HEK293 (cell line): ENCODE results near the gene SP7.

Experiments used
- CTCF ChIA-PET: fragments of 350-600 bp; formaldehyde crosslinking; extraction: SDS; loops from one replicate; lab custom pipeline; 2021; ENCODE audit warnings: antibody characterized with exemption; lab: Yijun Ruan, JAX
- POLR2A ChIA-PET: fragments of 300-600 bp; formaldehyde crosslinking; extraction: SDS; loops from one replicate; lab custom pipeline; 2020; ENCODE audit warnings: antibody characterized with exemption, inconsistent platforms; lab: Yijun Ruan, JAX
- H3K27ac ChIP-seq: fragments of 200-500 bp; sonication (Bioruptor generic); 2 replicates; pipeline ENCODE4 v1.5.1; 2014; ENCODE audit warnings: low read depth, low read length, control low read depth, inconsistent platforms; ENCODE audit errors: extremely low read depth
- H3K36me3 ChIP-seq, 2 experiments: fragments of 200-500 bp in 1 of 2; sonication (Bioruptor generic) in 1 of 2; 1 replicate in 1 of 2; 2 replicates in 1 of 2; pipeline ENCODE4 v1.5.1; 2014 to 2017; ENCODE audit warnings: inconsistent platforms in 2 of 2, low read length in 2 of 2; ENCODE audit not compliant: control insufficient read depth in 2 of 2, insufficient read depth in 1 of 2
- H3K4me1 ChIP-seq: fragments of 200-500 bp; sonication (Bioruptor generic); 2 replicates; pipeline ENCODE4 v1.5.1; 2014; ENCODE audit warnings: mild to moderate bottlenecking, low read length, inconsistent platforms; ENCODE audit not compliant: control insufficient read depth, insufficient read depth
- H3K4me3 ChIP-seq: 2 replicates; pipeline ENCODE4 v1.5.1; 2011; ENCODE audit warnings: low read depth, mild to moderate bottlenecking, control low read depth, low read length, moderate library complexity
- H3K9me3 ChIP-seq: fragments of 200-500 bp; sonication (Bioruptor generic); 2 replicates; pipeline ENCODE4 v1.5.1; 2014; ENCODE audit warnings: low read depth, low read length, inconsistent platforms; ENCODE audit not compliant: control insufficient read depth, insufficient read depth
- EGR2 ChIP-seq: fragments of 450-650 bp; formaldehyde crosslinking; IDR thresholded peaks from 2 replicates; pipeline ENCODE4 v1.5.1; 2016; ENCODE audit warnings: low read depth, missing biosample characterization, missing genetic modification characterization
- OVOL3 ChIP-seq: fragments of 450-650 bp; formaldehyde crosslinking; IDR thresholded peaks from 2 replicates; pipeline ENCODE4 v1.5.1; 2016; ENCODE audit warnings: missing biosample characterization, missing genetic modification characterization
- ZBTB48 ChIP-seq: fragments of 450-650 bp; formaldehyde crosslinking; IDR thresholded peaks from 2 replicates; pipeline ENCODE4 v1.5.1; 2016; ENCODE audit warnings: missing biosample characterization, missing genetic modification characterization
- ZBTB8A ChIP-seq: fragments of 450-650 bp; formaldehyde crosslinking; IDR thresholded peaks from 2 replicates; pipeline ENCODE4 v1.5.1; 2016; ENCODE audit warnings: missing biosample characterization, missing genetic modification characterization
- ZIC2 ChIP-seq: fragments of 450-650 bp; formaldehyde crosslinking; IDR thresholded peaks from 2 replicates; pipeline ENCODE4 v1.5.1; 2016; ENCODE audit warnings: missing biosample characterization, missing genetic modification characterization
- ZNF221 ChIP-seq: fragments of 450-650 bp; formaldehyde crosslinking; IDR thresholded peaks from 2 replicates; pipeline ENCODE4 v1.5.1; 2017; ENCODE audit warnings: missing biosample characterization, missing genetic modification characterization, borderline replicate concordance
- ZNF341 ChIP-seq: fragments of 450-650 bp; formaldehyde crosslinking; IDR thresholded peaks from 2 replicates; pipeline ENCODE4; 2016; ENCODE audit warnings: low read depth, missing biosample characterization, missing genetic modification characterization
- ZNF366 ChIP-seq: fragments of 450-650 bp; formaldehyde crosslinking; conservative IDR thresholded peaks from 2 replicates; pipeline ENCODE4 v1.5.1; 2016; ENCODE audit warnings: missing biosample characterization, missing genetic modification characterization
- ZNF558 ChIP-seq: fragments of 450-650 bp; formaldehyde crosslinking; IDR thresholded peaks from 2 replicates; pipeline ENCODE4 v1.5.1; 2016; ENCODE audit warnings: missing biosample characterization, missing genetic modification characterization
- TF ChIP-seq, protein P1 (sequence below): fragments of 450-650 bp; formaldehyde crosslinking; IDR thresholded peaks from 2 replicates; pipeline ENCODE4 v1.5.1; 2016; ENCODE audit warnings: missing biosample characterization, missing genetic modification characterization
- TF ChIP-seq, protein P2 (sequence below): fragments of 450-650 bp; formaldehyde crosslinking; IDR thresholded peaks from 2 replicates; pipeline ENCODE4 v1.5.1; 2016; ENCODE audit warnings: missing biosample characterization, missing genetic modification characterization
- TF ChIP-seq, protein P3 (sequence below): fragments of 450-650 bp; formaldehyde crosslinking; IDR thresholded peaks from 2 replicates; pipeline ENCODE4 v1.5.1; 2017; ENCODE audit warnings: missing biosample characterization, missing genetic modification characterization
- TF ChIP-seq, protein P4 (sequence below): fragments of 450-650 bp; formaldehyde crosslinking; IDR thresholded peaks from 2 replicates; pipeline ENCODE4 v1.5.1; 2016; ENCODE audit warnings: missing biosample characterization, missing genetic modification characterization, borderline replicate concordance
- TF ChIP-seq, protein P5 (sequence below): fragments of 450-650 bp; formaldehyde crosslinking; IDR thresholded peaks from 2 replicates; pipeline ENCODE4 v1.5.1; 2016; ENCODE audit warnings: missing biosample characterization, missing genetic modification characterization
- TF ChIP-seq, protein P6 (sequence below): fragments of 450-650 bp; formaldehyde crosslinking; IDR thresholded peaks from 2 replicates; pipeline ENCODE4 v1.5.1; 2016; ENCODE audit warnings: missing biosample characterization, missing genetic modification characterization

The SP7 gene

DNA sequence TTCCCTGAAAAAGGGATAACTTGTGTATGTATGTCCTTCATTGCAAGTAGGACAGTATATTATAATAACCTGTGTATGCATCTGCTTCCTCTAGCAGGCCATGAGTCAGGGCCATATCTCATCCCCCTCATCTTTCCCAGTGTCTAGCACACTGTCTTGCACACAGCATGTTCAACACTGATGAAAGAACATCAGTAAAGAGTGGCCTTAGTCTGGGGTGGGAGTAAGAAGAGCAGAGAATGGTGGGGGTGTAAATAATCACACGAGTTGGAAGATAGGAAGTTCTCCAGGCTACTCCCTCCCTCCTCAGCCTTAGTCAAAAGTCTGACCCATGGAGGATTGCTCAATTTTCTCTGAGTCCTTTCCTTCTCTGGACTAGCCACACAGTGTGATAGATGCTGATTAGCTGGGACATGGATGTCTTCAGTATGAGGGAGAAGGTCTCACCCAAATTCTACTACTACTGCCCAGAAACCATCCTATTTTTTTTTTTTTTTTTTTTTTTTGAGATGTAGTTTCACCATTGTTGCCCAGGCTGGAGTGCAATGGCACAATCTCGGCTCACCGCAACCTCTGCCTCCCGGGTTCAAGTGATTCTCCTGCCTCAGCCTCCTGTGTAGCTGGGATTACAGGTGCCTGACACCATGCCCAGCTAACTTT lies 29.2 kb upstream of the SP7 start:
- ChIA-PET POLR2A (interaction anchor here (0.7 to 2.0 kb wide), 5 partner anchors 14 to 136 kb away, joined by 3 to 7 read pairs (median 3); partner anchors contain the start of genes SP1 and TARBP2), CTCF (interaction anchor here (0.6 to 1.0 kb wide), 3 partner anchors 13 to 44 kb away, joined by 3 to 6 read pairs (median 4); no protein-coding TSS in a partner anchor)
- H3K27ac ChIP-seq = no peak overlapping the region
- TF ChIP-seq EGR2 (tag by site-specific recombination) (peak; percentile 36; the same call in 1 of the 2 replicates), OVOL3 (tag by site-specific recombination) (no peak), ZNF221 (no peak), ZNF341 (tag by site-specific recombination) (peak; percentile 34; the same call in 1 of the 2 replicates), ZNF558 (tag by site-specific recombination) (peak; percentile 99), ZIC2 (tag by site-specific recombination) (no peak), ZBTB48 (no peak), ZBTB8A (tag by site-specific recombination) (no peak), ZNF366 (tag by site-specific recombination) (0 out of 2 replicates have a peak, but pooled peaks have one; percentile 10)
- TF ChIP-seq, protein P1, sequence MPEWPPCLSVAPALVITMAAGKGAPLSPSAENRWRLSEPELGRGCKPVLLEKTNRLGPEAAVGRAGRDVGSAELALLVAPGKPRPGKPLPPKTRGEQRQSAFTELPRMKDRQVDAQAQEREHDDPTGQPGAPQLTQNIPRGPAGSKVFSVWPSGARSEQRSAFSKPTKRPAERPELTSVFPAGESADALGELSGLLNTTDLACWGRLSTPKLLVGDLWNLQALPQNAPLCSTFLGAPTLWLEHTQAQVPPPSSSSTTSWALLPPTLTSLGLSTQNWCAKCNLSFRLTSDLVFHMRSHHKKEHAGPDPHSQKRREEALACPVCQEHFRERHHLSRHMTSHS (tag by site-specific recombination) = no peak
- TF ChIP-seq, protein P2, sequence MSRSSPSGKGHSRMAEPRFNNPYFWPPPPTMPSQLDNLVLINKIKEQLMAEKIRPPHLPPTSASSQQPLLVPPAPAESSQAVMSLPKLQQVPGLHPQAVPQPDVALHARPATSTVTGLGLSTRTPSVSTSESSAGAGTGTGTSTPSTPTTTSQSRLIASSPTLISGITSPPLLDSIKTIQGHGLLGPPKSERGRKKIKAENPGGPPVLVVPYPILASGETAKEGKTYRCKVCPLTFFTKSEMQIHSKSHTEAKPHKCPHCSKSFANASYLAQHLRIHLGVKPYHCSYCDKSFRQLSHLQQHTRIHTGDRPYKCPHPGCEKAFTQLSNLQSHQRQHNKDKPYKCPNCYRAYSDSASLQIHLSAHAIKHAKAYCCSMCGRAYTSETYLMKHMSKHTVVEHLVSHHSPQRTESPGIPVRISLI (tag by site-specific recombination) = 0 out of 2 replicates have a peak, but pooled peaks have one; percentile 12
- TF ChIP-seq, protein P3, sequence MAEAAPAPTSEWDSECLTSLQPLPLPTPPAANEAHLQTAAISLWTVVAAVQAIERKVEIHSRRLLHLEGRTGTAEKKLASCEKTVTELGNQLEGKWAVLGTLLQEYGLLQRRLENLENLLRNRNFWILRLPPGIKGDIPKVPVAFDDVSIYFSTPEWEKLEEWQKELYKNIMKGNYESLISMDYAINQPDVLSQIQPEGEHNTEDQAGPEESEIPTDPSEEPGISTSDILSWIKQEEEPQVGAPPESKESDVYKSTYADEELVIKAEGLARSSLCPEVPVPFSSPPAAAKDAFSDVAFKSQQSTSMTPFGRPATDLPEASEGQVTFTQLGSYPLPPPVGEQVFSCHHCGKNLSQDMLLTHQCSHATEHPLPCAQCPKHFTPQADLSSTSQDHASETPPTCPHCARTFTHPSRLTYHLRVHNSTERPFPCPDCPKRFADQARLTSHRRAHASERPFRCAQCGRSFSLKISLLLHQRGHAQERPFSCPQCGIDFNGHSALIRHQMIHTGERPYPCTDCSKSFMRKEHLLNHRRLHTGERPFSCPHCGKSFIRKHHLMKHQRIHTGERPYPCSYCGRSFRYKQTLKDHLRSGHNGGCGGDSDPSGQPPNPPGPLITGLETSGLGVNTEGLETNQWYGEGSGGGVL (tag by site-specific recombination) = peak; percentile 40; the same call in 1 of the 2 replicates
- TF ChIP-seq, protein P4, sequence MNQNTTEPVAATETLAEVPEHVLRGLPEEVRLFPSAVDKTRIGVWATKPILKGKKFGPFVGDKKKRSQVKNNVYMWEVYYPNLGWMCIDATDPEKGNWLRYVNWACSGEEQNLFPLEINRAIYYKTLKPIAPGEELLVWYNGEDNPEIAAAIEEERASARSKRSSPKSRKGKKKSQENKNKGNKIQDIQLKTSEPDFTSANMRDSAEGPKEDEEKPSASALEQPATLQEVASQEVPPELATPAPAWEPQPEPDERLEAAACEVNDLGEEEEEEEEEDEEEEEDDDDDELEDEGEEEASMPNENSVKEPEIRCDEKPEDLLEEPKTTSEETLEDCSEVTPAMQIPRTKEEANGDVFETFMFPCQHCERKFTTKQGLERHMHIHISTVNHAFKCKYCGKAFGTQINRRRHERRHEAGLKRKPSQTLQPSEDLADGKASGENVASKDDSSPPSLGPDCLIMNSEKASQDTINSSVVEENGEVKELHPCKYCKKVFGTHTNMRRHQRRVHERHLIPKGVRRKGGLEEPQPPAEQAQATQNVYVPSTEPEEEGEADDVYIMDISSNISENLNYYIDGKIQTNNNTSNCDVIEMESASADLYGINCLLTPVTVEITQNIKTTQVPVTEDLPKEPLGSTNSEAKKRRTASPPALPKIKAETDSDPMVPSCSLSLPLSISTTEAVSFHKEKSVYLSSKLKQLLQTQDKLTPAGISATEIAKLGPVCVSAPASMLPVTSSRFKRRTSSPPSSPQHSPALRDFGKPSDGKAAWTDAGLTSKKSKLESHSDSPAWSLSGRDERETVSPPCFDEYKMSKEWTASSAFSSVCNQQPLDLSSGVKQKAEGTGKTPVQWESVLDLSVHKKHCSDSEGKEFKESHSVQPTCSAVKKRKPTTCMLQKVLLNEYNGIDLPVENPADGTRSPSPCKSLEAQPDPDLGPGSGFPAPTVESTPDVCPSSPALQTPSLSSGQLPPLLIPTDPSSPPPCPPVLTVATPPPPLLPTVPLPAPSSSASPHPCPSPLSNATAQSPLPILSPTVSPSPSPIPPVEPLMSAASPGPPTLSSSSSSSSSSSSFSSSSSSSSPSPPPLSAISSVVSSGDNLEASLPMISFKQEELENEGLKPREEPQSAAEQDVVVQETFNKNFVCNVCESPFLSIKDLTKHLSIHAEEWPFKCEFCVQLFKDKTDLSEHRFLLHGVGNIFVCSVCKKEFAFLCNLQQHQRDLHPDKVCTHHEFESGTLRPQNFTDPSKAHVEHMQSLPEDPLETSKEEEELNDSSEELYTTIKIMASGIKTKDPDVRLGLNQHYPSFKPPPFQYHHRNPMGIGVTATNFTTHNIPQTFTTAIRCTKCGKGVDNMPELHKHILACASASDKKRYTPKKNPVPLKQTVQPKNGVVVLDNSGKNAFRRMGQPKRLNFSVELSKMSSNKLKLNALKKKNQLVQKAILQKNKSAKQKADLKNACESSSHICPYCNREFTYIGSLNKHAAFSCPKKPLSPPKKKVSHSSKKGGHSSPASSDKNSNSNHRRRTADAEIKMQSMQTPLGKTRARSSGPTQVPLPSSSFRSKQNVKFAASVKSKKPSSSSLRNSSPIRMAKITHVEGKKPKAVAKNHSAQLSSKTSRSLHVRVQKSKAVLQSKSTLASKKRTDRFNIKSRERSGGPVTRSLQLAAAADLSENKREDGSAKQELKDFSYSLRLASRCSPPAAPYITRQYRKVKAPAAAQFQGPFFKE = no peak
- TF ChIP-seq, protein P5, sequence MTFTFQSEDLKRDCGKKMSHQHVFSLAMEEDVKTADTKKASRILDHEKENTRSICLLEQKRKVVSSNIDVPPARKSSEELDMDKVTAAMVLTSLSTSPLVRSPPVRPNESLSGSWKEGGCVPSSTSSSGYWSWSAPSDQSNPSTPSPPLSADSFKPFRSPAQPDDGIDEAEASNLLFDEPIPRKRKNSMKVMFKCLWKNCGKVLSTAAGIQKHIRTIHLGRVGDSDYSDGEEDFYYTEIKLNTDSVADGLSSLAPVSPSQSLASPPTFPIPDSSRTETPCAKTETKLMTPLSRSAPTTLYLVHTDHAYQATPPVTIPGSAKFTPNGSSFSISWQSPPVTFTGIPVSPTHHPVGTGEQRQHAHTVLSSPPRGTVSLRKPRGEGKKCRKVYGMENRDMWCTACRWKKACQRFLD (tag by site-specific recombination) = no peak
- TF ChIP-seq, protein P6, sequence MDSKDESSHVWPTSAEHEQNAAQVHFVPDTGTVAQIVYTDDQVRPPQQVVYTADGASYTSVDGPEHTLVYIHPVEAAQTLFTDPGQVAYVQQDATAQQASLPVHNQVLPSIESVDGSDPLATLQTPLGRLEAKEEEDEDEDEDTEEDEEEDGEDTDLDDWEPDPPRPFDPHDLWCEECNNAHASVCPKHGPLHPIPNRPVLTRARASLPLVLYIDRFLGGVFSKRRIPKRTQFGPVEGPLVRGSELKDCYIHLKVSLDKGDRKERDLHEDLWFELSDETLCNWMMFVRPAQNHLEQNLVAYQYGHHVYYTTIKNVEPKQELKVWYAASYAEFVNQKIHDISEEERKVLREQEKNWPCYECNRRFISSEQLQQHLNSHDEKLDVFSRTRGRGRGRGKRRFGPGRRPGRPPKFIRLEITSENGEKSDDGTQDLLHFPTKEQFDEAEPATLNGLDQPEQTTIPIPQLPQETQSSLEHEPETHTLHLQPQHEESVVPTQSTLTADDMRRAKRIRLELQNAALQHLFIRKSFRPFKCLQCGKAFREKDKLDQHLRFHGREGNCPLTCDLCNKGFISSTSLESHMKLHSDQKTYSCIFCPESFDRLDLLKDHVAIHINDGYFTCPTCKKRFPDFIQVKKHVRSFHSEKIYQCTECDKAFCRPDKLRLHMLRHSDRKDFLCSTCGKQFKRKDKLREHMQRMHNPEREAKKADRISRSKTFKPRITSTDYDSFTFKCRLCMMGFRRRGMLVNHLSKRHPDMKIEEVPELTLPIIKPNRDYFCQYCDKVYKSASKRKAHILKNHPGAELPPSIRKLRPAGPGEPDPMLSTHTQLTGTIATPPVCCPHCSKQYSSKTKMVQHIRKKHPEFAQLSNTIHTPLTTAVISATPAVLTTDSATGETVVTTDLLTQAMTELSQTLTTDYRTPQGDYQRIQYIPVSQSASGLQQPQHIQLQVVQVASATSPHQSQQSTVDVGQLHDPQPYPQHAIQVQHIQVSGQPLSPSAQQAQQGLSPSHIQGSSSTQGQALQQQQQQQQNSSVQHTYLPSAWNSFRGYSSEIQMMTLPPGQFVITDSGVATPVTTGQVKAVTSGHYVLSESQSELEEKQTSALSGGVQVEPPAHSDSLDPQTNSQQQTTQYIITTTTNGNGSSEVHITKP (tag by site-specific recombination) = peak; percentile 11; the same call in 1 of the 2 replicates
- no peaks in the 10 kb centered on the region for H3K9me3 ChIP-seq
- H3K4me3 ChIP-seq = no peak overlapping the region
- no peaks in the 10 kb centered on the region for H3K36me3 ChIP-seq
- H3K4me1 ChIP-seq = peaks cover under 1% of the 10 kb centered on the region
